ENCODE data around the gene TSHZ1.

Gene TSHZ1

DNA sequence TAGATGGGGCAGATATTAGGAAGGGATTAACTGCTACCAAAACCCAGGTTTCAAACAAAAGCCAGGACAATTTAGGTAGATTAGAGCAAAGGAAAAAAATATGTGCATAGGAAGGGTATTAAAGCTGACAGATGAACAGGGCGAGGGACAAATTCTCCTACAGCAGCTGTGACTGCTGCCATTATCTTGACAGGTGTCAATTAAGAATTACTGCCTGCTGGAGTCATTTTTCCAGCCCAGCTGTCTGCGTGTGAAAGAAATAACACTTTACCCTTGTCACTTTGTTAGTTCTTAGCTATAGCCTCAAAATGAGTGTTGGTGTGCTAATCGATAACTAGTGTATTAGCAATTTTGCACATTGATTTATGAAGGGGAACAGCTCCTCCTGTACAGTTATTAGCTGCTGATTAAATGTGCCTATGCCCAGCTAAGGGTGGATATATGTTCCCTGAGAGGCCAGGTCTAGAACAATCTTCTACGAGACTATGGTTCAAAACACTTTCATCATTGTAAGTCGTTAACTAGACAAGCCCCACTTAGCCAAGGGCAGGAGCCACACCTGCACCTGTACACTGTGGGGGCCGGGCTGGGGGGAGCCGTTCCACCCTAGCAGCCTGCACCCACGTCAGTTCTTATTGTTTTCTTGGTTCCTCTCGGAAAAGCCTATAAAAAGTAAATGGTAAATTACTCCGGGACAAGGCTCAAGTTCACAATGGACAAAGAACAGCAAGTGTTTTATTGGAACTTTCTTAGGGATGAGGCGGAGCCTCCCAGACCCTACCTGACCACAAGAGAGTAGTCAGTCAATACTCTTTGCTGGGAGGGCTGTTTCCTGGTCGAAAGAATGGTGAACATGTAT is 7.7 kb downstream of the TSHZ1 start:
- FAIRE-seq = no peak
- no peak for DNase-seq (ENCODE audit: low spot score)

DNA sequence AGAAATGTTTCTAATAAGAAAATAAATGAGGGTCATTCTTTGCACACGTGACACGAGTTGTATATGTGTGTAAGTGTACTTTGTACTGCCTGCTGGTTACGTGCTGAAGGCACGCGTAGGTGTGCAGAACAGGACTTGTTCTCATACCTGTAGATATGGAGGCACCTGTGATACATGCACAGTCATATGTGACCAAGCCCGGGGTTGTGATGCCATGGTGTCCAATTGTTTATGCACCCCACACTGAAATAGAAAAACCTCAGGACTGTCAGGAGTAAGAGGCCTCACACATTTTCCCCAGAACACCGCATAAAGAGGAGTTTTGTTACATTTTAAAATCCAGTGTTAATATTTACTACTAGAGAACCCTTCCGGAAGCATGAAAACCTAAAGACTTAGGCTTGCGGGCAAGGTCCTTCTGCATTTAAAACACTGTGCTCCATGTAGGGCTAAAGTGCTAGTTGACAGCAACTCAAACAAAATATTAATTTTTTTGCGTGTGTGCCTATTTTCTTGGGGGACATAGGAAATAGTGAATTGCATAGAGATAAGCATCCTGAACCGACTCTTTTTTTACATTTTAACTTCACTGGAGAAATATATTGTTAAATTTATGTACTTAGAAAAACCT is 9.3 kb downstream of the TSHZ1 start:
- FAIRE-seq = no peak
- no peak for DNase-seq (ENCODE audit: low spot score)

DNA sequence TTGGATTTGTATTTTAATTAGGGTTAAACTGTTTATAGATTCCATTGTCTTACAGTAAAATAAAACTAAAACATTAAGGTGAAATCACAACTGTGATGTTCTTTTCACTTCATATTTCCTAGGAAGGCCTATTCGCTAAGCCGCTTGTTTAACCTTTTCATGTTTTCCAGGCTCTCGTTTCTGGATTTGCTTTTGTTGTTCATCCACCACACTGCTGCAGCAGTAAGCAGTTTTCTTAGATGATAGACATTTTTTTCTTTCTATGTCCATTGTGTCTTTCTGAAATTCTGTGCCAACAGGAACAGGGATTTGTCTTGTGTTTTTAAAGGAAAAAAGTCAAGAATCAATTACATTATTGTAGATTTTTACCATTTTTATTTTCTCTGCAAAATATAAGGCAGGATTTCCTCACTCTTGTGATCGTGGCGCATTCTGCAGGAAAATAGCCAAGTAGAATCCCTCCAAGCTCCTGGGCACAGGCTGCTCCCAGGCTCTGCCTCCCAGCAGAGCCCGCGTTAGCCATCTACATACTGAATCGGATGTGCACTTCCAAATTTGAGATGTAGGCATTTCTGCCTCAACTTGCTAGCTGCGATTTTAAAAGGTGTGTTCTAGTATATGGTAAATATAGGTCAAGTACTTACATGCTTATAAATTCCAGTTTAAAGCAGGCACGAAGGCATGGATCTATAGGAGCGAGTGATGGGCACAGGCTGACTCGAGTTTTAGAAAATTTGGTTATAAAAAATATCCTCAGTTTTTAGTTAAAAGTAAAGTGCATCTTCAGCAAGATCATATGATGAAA is 10.2 kb downstream of the TSHZ1 start:
- FAIRE-seq (no peak), DNase-seq (ENCODE audit: low spot score) (no peak)

- FAIRE-seq (no peak), DNase-seq (ENCODE audit: low spot score) (no peak)
These were observed 10.8 kb downstream of the TSHZ1 start for GRCh38 chr18:75221397-75221796.

GRCh38 chr18:75221897-75222296 is 11.3 kb downstream of the TSHZ1 start:
- FAIRE-seq = no peak
- no peak for DNase-seq (ENCODE audit: low spot score)

- no peak for FAIRE-seq
- DNase-seq (ENCODE audit: low spot score) = no peak
These were observed 11.8 kb downstream of the TSHZ1 start for GRCh38 chr18:75222407-75222806.

GRCh38 chr18:75223687-75224347 is 13.2 kb downstream of the TSHZ1 start:
- DNase-seq (ENCODE audit: low spot score) = no peak
- no peak for FAIRE-seq

DNA sequence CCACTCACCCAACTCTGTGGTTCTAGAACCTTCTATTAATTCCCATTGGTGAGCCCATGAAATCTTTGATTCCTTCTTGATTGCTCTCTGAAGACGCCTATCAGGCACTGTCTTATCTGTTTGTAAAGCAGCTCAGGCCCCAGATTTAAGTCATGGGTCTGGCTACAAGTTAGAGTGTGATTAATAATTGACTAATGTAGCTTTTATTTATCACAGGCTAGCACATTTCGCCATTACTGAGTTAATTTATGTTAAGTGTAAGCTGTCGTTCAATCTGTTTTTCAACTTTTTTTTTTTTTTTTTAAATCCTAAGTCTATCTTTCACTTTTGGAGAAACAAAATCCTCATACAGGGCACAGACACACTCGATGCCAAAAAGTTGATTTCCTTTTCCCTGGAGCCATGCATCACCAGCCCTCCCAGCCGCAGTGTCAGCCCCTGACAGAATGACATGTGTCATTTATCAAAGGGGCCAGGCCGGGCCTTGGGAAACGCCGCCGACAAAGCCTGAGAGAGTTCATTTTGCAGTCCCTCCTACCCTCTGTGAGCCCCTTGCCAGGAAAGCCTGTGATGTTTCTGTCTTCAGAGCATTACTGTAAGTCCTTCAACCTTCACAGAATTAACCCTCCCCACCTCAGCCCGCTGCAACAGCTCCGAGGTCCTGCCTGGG is 15.8 kb downstream of the TSHZ1 start:
- no peak for DNase-seq (ENCODE audit: low spot score)
- FAIRE-seq = no peak

DNA sequence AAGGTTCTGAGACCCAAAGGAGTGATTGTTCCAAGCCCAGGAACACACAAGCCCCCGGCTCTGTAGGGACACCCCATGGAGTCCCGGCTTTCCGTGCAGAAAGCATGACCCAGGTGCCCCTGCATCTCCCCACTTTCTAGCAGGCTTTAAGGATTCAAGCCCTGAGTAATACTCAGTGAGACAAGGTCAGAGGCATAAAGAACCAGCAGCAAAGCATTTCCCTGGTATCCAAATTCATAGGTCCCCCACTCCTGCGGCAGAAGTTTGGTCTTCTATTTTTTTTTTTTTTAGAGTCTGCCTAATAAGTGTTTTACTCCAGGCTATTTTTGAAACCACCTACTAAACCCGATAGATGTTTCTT is 16.3 kb downstream of the TSHZ1 start:
- DNase-seq (ENCODE audit: low spot score) (no peak), FAIRE-seq (no peak)

DNA sequence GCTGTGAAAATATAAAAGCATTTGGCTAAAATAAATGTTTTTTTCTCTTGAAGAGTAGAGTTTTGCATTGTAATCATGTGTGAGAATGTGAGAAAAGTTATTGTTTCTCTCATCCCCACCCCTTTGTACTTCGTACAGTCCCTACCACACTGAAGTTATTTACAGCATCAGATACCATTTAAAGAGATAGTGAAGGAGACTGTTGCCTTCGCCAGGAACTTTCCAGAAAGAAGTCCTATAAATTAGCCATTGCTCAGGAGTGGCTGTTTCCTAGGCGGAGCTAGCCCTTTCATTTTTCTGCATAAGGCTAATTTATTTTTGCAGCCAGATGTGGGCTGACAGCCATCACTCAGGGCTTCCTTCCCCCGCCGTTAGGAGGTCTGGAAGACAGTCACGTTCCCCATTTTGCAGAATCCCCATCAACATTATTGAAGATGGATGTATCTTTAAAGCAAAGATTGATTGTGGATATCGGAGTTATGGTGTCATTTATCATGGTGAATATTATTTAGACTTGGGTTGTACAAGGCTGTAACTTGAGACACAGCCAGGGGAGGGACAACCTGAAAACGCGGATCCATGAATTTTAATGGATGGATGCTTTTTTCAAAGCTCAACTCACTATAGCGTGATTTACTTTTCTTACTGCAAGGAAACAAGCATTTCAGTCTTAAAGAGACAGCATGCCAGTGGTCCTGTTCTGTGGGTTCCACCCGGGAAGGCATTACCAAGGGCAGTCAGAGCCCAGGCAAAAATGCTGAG is 17.1 kb downstream of the TSHZ1 start:
- DNase-seq (ENCODE audit: low spot score) (no peak), FAIRE-seq (no peak)

DNA sequence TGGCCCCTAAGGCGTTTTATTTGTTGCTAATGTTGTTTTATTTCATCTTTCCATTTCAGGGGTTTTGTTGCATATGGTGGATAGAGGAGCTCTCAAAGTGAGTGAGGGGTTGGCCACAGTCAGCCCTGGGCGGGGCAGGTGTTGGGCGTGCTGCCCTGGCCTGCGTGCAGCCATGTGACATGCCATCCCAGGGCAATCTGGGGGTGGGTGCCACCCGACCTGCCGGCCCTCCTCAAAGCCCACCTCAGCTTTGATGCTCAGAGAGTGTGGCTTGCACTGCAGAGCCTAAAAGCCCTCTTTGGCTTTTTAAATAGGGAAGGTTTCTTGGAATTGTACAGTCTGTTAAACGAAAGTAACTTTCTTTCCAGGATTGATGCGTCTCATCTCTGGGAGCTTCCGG is 18.4 kb downstream of the TSHZ1 start:
- FAIRE-seq = no peak
- DNase-seq (ENCODE audit: low spot score) = no peak

- FAIRE-seq = no peak
- DNase-seq (ENCODE audit: low spot score) = no peak
These were observed 18.8 kb downstream of the TSHZ1 start for GRCh38 chr18:75229437-75229836.

- FAIRE-seq (no peak), DNase-seq (ENCODE audit: low spot score) (no peak)
These were observed 19.8 kb downstream of the TSHZ1 start for GRCh38 chr18:75230163-75231052.

GRCh38 chr18:75231053-75231406 is 20.4 kb downstream of the TSHZ1 start:
- no peak for DNase-seq (ENCODE audit: low spot score)
- FAIRE-seq = no peak

DNA sequence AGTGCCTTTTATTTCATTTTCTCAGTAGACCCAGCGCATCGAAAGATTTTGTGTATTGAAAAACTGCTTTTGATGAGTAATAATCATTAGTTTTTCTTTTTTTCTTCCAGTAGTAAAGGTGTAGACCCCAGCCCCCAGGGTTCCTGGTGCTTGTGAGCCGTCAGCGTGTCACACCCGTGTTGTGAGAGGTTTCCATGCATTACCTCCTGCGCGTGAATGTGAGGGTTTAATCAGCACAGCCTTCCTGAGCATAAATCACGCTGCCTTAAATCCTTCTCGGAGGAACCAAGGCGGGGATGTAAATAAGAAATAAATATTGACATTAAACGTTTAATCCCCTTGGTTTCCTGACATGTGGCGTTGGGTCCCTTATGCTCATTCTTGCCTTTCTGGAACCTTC is 24.3 kb downstream of the TSHZ1 start:
- DNase-seq (ENCODE audit: low spot score) = no peak
- no peak for FAIRE-seq

GRCh38 chr18:75235896-75236295 is 25.3 kb downstream of the TSHZ1 start:
- FAIRE-seq (no peak), DNase-seq (ENCODE audit: low spot score) (no peak)

DNA sequence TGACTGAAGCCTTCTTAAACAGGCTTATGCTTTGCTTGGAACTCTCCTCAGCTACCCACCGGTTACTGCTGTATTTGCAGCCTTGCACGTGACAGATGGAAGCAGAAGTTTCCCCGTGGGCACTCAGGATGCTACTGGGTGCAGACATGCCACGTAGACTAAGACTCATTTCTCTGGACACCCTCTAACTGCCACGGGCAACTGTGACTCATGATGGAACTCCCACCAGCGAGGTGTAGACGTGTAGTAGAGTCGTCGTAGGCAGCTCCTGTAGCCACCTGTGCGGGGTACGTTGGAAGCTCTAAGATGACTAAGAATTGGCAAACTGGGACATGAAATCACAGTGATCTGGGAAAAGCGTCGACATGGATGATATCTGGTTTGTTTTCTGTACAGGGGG is 27.5 kb downstream of the TSHZ1 start:
- FAIRE-seq = no peak
- no peak for DNase-seq (ENCODE audit: low spot score)

DNA sequence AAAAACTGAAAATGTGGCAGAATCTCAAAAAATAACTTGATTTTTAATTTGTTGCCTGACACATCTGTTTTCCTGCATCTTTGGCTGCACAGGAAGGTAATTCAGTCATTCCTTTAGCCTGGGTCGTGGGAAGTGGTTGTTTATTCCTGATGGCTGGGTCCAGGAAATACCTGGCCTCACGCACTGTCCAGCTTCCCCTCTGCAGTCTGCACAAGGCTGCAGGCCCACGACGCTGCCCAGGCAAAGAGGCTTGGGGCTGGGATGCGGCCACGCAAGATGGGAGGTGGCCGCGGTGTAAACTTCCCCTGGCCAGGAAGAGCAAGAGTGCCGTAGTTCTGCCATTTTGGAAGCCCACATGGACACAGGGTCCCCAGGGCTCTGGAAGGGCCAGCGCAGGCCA is 28.2 kb downstream of the TSHZ1 start:
- FAIRE-seq = no peak

GRCh38 chr18:75240433-75240832 is 29.8 kb downstream of the TSHZ1 start:
- no peak for DNase-seq (ENCODE audit: low spot score)
- FAIRE-seq = no peak

More for the DNA sequence above, 28.2 kb downstream of the TSHZ1 start:
- DNase-seq (ENCODE audit: low spot score) = no peak

DNA sequence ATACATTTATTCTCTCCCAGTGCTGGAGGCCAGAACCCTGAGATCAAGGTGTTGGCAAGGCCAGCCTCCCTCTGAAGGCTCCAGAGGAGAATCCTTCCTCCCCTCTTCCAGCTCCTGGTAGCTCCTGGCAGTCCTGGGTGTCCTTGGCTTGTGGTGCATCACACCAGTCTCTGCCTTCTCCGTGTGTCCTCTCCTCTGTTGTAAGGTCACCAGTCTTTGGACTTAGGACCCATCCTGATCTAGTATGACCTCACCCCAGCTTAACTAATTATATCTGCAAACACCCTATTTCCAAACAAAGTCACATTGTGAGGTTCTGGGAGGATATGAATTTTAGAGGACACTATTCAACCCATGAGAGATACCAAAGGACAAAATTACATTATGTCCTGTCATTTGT is 31.1 kb downstream of the TSHZ1 start:
- DNase-seq (ENCODE audit: low spot score) (no peak), FAIRE-seq (no peak)
